GM12878 (cell line): ENCODE data around the gene AGAP1. TPM values are rescaled to one million over a fixed set of nuclear protein-coding genes. Genes with fewer than 3 reads are reported as not detected.

Experiments
- ATAC-seq: fragments of 200-7000 bp; cut with Tn5 transposase; 3 replicates; pipeline ENCODE4 v1.9.1; 2020; ENCODE audit warnings: mild to moderate bottlenecking, moderate library complexity
- BruUV-seq: library from RNA; stranded (reverse); fragments of 400-500 nt; replicated peaks from 2 replicates; lab custom pipeline; 2021; lab: Mats Ljungman, UMichigan
- CTCF ChIA-PET: fragments of 300-600 bp; sonication (Branson Sonifier 250); formaldehyde crosslinking; extraction: SDS; loops from one replicate; lab custom pipeline; 2021; ENCODE audit warnings: inconsistent platforms; lab: Yijun Ruan, JAX
- POLR2A ChIA-PET: fragments of 350-600 bp; formaldehyde crosslinking; extraction: SDS; loops from one replicate; lab custom pipeline; 2021; ENCODE audit warnings: inconsistent platforms; lab: Charles Lee
- RAD21 ChIA-PET: fragments of 300-600 bp; sonication (Branson Sonifier 250); formaldehyde crosslinking; loops from one replicate; lab custom pipeline; 2023; ENCODE audit warnings: antibody characterized with exemption; ENCODE audit not compliant: unreplicated experiment; lab: Charles Lee
- SMC1A ChIA-PET: fragments of 300-600 bp; sonication (Branson Sonifier 250); formaldehyde crosslinking; loops from one replicate; lab custom pipeline; 2023; ENCODE audit not compliant: unreplicated experiment, uncharacterized antibody; lab: Charles Lee
- DNase-seq: peaks from one replicate; pipeline ENCODE4 v3.0.0-alpha.2; 2011; ENCODE audit warnings: low read depth, low spot score
- FAIRE-seq: peaks from 3 replicates; lab custom pipeline; 2011; peaks lifted over from hg19 to GRCh38; lab: Jason Lieb, UNC
- H2AFZ ChIP-seq: 2 replicates; pipeline ENCODE4 v1.6.0; 2011; ENCODE audit warnings: low read depth, low read length, control low read depth; ENCODE audit not compliant: control insufficient read depth
- H3K27ac ChIP-seq: 2 replicates; pipeline ENCODE4 v1.5.1; 2011; ENCODE audit warnings: control low read depth; ENCODE audit not compliant: control insufficient read depth, insufficient read depth
- H3K27me3 ChIP-seq, 2 experiments: replicated peaks in 1 of 2; 2 replicates each; pipeline versions ENCODE4 v1.6.0 to v1.6.1; 2011; ENCODE audit warnings: low read length in 1 of 2; ENCODE audit not compliant: control insufficient read depth in 2 of 2, insufficient read depth in 2 of 2
- H3K36me3 ChIP-seq, 2 experiments: 2 replicates each; pipeline ENCODE4 v1.5.1; 2011; ENCODE audit warnings: low read length in 1 of 2; ENCODE audit not compliant: control insufficient read depth in 2 of 2, insufficient read depth in 2 of 2
- H3K4me1 ChIP-seq: 2 replicates; pipeline ENCODE4 v1.6.1; 2011; ENCODE audit warnings: mild to moderate bottlenecking, low read length, moderate library complexity, mixed read lengths; ENCODE audit not compliant: control insufficient read depth, insufficient read depth
- H3K4me2 ChIP-seq: 2 replicates; pipeline ENCODE4 v1.6.0; 2011; ENCODE audit warnings: control low read depth; ENCODE audit not compliant: control insufficient read depth, insufficient read depth
- H3K4me3 ChIP-seq: fragments of 200-600 bp; sonication (generic); 2 replicates; pipeline ENCODE4 v1.5.1; 2016
- H3K79me2 ChIP-seq: 2 replicates; pipeline ENCODE4 v1.6.0; 2011; ENCODE audit warnings: low read length; ENCODE audit not compliant: control insufficient read depth, insufficient read depth
- H3K9ac ChIP-seq: 2 replicates; pipeline ENCODE4 v1.8.0; 2011; ENCODE audit warnings: low read length, control low read depth, mixed read lengths; ENCODE audit not compliant: control insufficient read depth, insufficient read depth
- H3K9me3 ChIP-seq: replicated peaks from 3 replicates; pipeline ENCODE4 v1.5.1; 2011; ENCODE audit warnings: mild to moderate bottlenecking, low read length; ENCODE audit not compliant: control insufficient read depth, insufficient read depth
- H4K20me1 ChIP-seq: 2 replicates; pipeline ENCODE4 v1.6.0; 2011; ENCODE audit not compliant: control insufficient read depth, insufficient read depth
- BCL3 ChIP-seq: IDR thresholded peaks from 2 replicates; pipeline ENCODE4 v1.6.1; 2011; ENCODE audit warnings: borderline replicate concordance, low read depth, mild to moderate bottlenecking, moderate library complexity, low read length; ENCODE audit not compliant: insufficient read depth, poor library complexity, severe bottlenecking
- EGR1 ChIP-seq, 2 experiments: IDR thresholded peaks; 1 replicate in 1 of 2; 2 replicates in 1 of 2; pipeline ENCODE4 v1.6.1; 2011 to 2012; ENCODE audit warnings: low read depth in 2 of 2, low read length in 2 of 2, borderline replicate concordance in 1 of 2, mild to moderate bottlenecking in 1 of 2, moderate library complexity in 1 of 2
- ELK1 ChIP-seq: IDR thresholded peaks from 2 replicates; pipeline ENCODE4 v1.6.1; 2012; ENCODE audit warnings: low read depth, low read length, improper control_type of control experiment
- JUNB ChIP-seq: IDR thresholded peaks from 2 replicates; pipeline ENCODE4 v1.6.1; 2016; ENCODE audit warnings: antibody characterized with exemption, mild to moderate bottlenecking
- MEF2B ChIP-seq: fragments of 450-650 bp; IDR thresholded peaks from 2 replicates; pipeline ENCODE4 v1.6.1; 2018; ENCODE audit warnings: mild to moderate bottlenecking, moderate library complexity; ENCODE audit not compliant: partially characterized antibody, poor library complexity, severe bottlenecking
- POLR2A ChIP-seq: IDR thresholded peaks from 2 replicates; pipeline ENCODE4 v1.6.1; 2011; ENCODE audit warnings: low read depth, mild to moderate bottlenecking, low read length
- POLR2AphosphoS2 ChIP-seq: IDR thresholded peaks from 2 replicates; pipeline ENCODE4 v1.6.1; 2011; ENCODE audit warnings: low read depth, mild to moderate bottlenecking, low read length, improper control_type of control experiment, moderate library complexity
- RB1 ChIP-seq: fragments of 450-650 bp; formaldehyde crosslinking; IDR thresholded peaks from 2 replicates; pipeline ENCODE4 v1.6.1; 2017; ENCODE audit warnings: mild to moderate bottlenecking, borderline replicate concordance
- ZBED1 ChIP-seq: IDR thresholded peaks from 2 replicates; pipeline ENCODE4 v1.6.1; 2016; ENCODE audit warnings: borderline replicate concordance
- WGBS: methylation state at CpG from one replicate; pipeline ENCODE4 v1.1.6; 2016; ENCODE audit warnings: low lambda C conversion rate; ENCODE audit not compliant: insufficient replicate concordance, insufficient coverage; ENCODE audit errors: missing lambda C conversion rate; 5-methylcytosine and 5-hydroxymethylcytosine counted together
- in situ Hi-C: fragments of 300-500 bp; cut with MboI; formaldehyde crosslinking; loops from 9 replicates; pipeline ENCODE4 v1.14.3; 2018; ENCODE audit warnings: mixed read lengths
- intact Hi-C: fragments of 100-400 bp; cut with micrococcal nuclease; formaldehyde crosslinking; loops from one replicate; pipeline ENCODE4 v1.14.2; 2022; ENCODE audit not compliant: unreplicated experiment
- polyA plus RNA-seq, 11 experiments: library from polyadenylated mRNA; depleted of rRNA in 4 of 11; unstranded in 6 of 11; stranded (reverse) in 5 of 11; fragments of >200 nt; fragmentation: Nextera tagmentation in 4 of 11; fragmentation: Illumina TruSeq in 1 of 11; extraction: Ambion mirVana in 4 of 11; extraction: Trizol in 1 of 11; gene quantifications; 1 replicate in 1 of 11; 2 replicates in 10 of 11; pipeline versions ENCODE4 v1.2.1 to v1.2.3, GENCODE V29; 2011 to 2016; ENCODE audit warnings: inconsistent platforms in 2 of 11, missing spikeins in 2 of 11, low read depth in 1 of 11
- total RNA-seq, 4 experiments: library from RNA; depleted of rRNA in 3 of 4; stranded (reverse); fragments of >200 nt in 3 of 4; fragmentation: Illumina TruSeq in 1 of 4; extraction: Trizol in 1 of 4; gene quantifications; 2 replicates each; pipeline versions ENCODE4 v1.2.1 to v1.2.3, GENCODE V29; 2013 to 2021

AGAP1 gene
- total and polyA plus RNA-seq, 10 of the 15 experiments (the other 5 are each of a cell fraction or from before 2014, with no cell fraction given): 0.05 to 0.15 (median 0.06) TPM; not detected in 7

- ChIA-PET SMC1A (no interaction called here), POLR2A (no interaction called here), RAD21 (no interaction called here), CTCF (interaction anchor here (1.2 to 6.0 kb wide), 3 partner anchors 388 to 411 kb away, joined by 3 to 84 read pairs (median 6); no protein-coding TSS in a partner anchor)
- H4K20me1 ChIP-seq: no peaks in the 10 kb centered on the region
- FAIRE-seq (no peak), DNase-seq (no peak), ATAC-seq (no peak)
- intact Hi-C loops (no loop called here), in situ Hi-C loops (no loop called here)
- H3K9me3 ChIP-seq: no peaks in the 10 kb centered on the region; the same call in 2 of the 3 replicates
- H3K4me1 ChIP-seq: no peaks in the 10 kb centered on the region
- H3K4me2 ChIP-seq: no peak overlapping the region
- BruUV-seq: no TSS peak
- H2AFZ ChIP-seq: no peak overlapping the region
- no peak overlapping the region for H3K4me3 ChIP-seq
- no peaks in the 10 kb centered on the region for H3K36me3 ChIP-seq
- 57% methylated on average over 21 of the region's 21 CpGs for WGBS
- no peak overlapping the region for H3K27ac ChIP-seq
- H3K79me2 ChIP-seq: no peaks in the 10 kb centered on the region
- H3K9ac ChIP-seq: no peak overlapping the region
- peaks cover 0 to 4% of the 10 kb centered on the region in 2 experiments; a peak in 3 of 4 replicates for H3K27me3 ChIP-seq
- TF ChIP-seq ZBED1: no peak
- no peak for TF ChIP-seq JUNB
- no peak for TF ChIP-seq POLR2A
- no peak for TF ChIP-seq RB1
- TF ChIP-seq POLR2AphosphoS2: no peak
- no peak for TF ChIP-seq BCL3
- no peak for TF ChIP-seq MEF2B
- TF ChIP-seq EGR1 (IDR thresholded peaks at IDR 0.05; ENCODE audit: borderline replicate concordance in 1 of 2, low read depth in 2 of 2, low read length in 2 of 2): no peak
- TF ChIP-seq ELK1: no peak
- TF ChIP-seq, all 136 proteins: peak for 0
Observed at GRCh38 chr2:236176951-236177350, 683.1 kb downstream of the AGAP1 start.
